Measurements from ENCODE around the gene CTNNBL1.

The CTNNBL1 gene

GRCh38 chr20:37821696-37822095, 127.9 kb downstream of the CTNNBL1 start:
- DNase-seq (ENCODE audit: insufficient read length) (no peak), FAIRE-seq (no peak)
- no peak for TF ChIP-seq POLR2A (IDR thresholded peaks at IDR 0.05; ENCODE audit: low read depth, low read length)
- TF ChIP-seq TAF1 (IDR thresholded peaks at IDR 0.05; ENCODE audit: borderline replicate concordance, low read depth, low read length): no peak
- no peak for TF ChIP-seq POLR2AphosphoS5 (IDR thresholded peaks at IDR 0.05; ENCODE audit: low read depth, low read length)

- no peak for DNase-seq (ENCODE audit: insufficient read length)
- FAIRE-seq: no peak
- TF ChIP-seq TAF1 (IDR thresholded peaks at IDR 0.05; ENCODE audit: borderline replicate concordance, low read depth, low read length) (no peak), POLR2A (IDR thresholded peaks at IDR 0.05; ENCODE audit: low read depth, low read length) (no peak), POLR2AphosphoS5 (IDR thresholded peaks at IDR 0.05; ENCODE audit: low read depth, low read length) (no peak)
Observed at GRCh38 chr20:37822141-37822601, 128.3 kb downstream of the CTNNBL1 start.

- DNase-seq (ENCODE audit: insufficient read length): no peak
- TF ChIP-seq POLR2AphosphoS5 (IDR thresholded peaks at IDR 0.05; ENCODE audit: low read depth, low read length) (no peak), POLR2A (IDR thresholded peaks at IDR 0.05; ENCODE audit: low read depth, low read length) (no peak), TAF1 (IDR thresholded peaks at IDR 0.05; ENCODE audit: borderline replicate concordance, low read depth, low read length) (no peak)
- no peak for FAIRE-seq
Observed at GRCh38 chr20:37823296-37823980, 129.6 kb downstream of the CTNNBL1 start.

- no peak for DNase-seq (ENCODE audit: insufficient read length)
- TF ChIP-seq POLR2A (IDR thresholded peaks at IDR 0.05; ENCODE audit: low read depth, low read length) (no peak), POLR2AphosphoS5 (IDR thresholded peaks at IDR 0.05; ENCODE audit: low read depth, low read length) (no peak), TAF1 (IDR thresholded peaks at IDR 0.05; ENCODE audit: borderline replicate concordance, low read depth, low read length) (no peak)
- FAIRE-seq: no peak
Observed at GRCh38 chr20:37827605-37828004, 133.8 kb downstream of the CTNNBL1 start.

GRCh38 chr20:37828684-37829083, 134.9 kb downstream of the CTNNBL1 start:
- no peak for TF ChIP-seq TAF1 (IDR thresholded peaks at IDR 0.05; ENCODE audit: borderline replicate concordance, low read depth, low read length)
- TF ChIP-seq POLR2A (IDR thresholded peaks at IDR 0.05; ENCODE audit: low read depth, low read length): no peak
- TF ChIP-seq POLR2AphosphoS5 (IDR thresholded peaks at IDR 0.05; ENCODE audit: low read depth, low read length): no peak
- FAIRE-seq: no peak

GRCh38 chr20:37829128-37829527, 135.3 kb downstream of the CTNNBL1 start:
- FAIRE-seq: no peak
- no peak for TF ChIP-seq POLR2AphosphoS5 (IDR thresholded peaks at IDR 0.05; ENCODE audit: low read depth, low read length)
- no peak for TF ChIP-seq POLR2A (IDR thresholded peaks at IDR 0.05; ENCODE audit: low read depth, low read length)
- TF ChIP-seq TAF1 (IDR thresholded peaks at IDR 0.05; ENCODE audit: borderline replicate concordance, low read depth, low read length): no peak
- no peak for DNase-seq (ENCODE audit: insufficient read length)

More at GRCh38 chr20:37828684-37829083, 134.9 kb downstream of the CTNNBL1 start:
- DNase-seq (ENCODE audit: insufficient read length): no peak

- DNase-seq (ENCODE audit: insufficient read length) (no peak), FAIRE-seq (no peak)
- TF ChIP-seq POLR2A (IDR thresholded peaks at IDR 0.05; ENCODE audit: low read depth, low read length) (no peak), POLR2AphosphoS5 (IDR thresholded peaks at IDR 0.05; ENCODE audit: low read depth, low read length) (no peak), TAF1 (IDR thresholded peaks at IDR 0.05; ENCODE audit: borderline replicate concordance, low read depth, low read length) (no peak)
Observed at GRCh38 chr20:37833221-37833896, 139.5 kb downstream of the CTNNBL1 start.

GRCh38 chr20:37836926-37837325, 143.1 kb downstream of the CTNNBL1 start:
- DNase-seq (ENCODE audit: insufficient read length) (no peak), FAIRE-seq (no peak)
- TF ChIP-seq TAF1 (IDR thresholded peaks at IDR 0.05; ENCODE audit: borderline replicate concordance, low read depth, low read length): no peak
- TF ChIP-seq POLR2AphosphoS5 (IDR thresholded peaks at IDR 0.05; ENCODE audit: low read depth, low read length): no peak
- no peak for TF ChIP-seq POLR2A (IDR thresholded peaks at IDR 0.05; ENCODE audit: low read depth, low read length)

- FAIRE-seq (no peak), DNase-seq (ENCODE audit: insufficient read length) (no peak)
- TF ChIP-seq POLR2A (IDR thresholded peaks at IDR 0.05; ENCODE audit: low read depth, low read length) (no peak), TAF1 (IDR thresholded peaks at IDR 0.05; ENCODE audit: borderline replicate concordance, low read depth, low read length) (no peak), POLR2AphosphoS5 (IDR thresholded peaks at IDR 0.05; ENCODE audit: low read depth, low read length) (no peak)
Observed at GRCh38 chr20:37837924-37838323, 144.1 kb downstream of the CTNNBL1 start.

- FAIRE-seq (no peak), DNase-seq (ENCODE audit: insufficient read length) (no peak)
- TF ChIP-seq POLR2A (IDR thresholded peaks at IDR 0.05; ENCODE audit: low read depth, low read length) (no peak), POLR2AphosphoS5 (IDR thresholded peaks at IDR 0.05; ENCODE audit: low read depth, low read length) (no peak), TAF1 (IDR thresholded peaks at IDR 0.05; ENCODE audit: borderline replicate concordance, low read depth, low read length) (no peak)
Observed at GRCh38 chr20:37838769-37839431, 145.1 kb downstream of the CTNNBL1 start.

GRCh38 chr20:37839432-37839827, 145.6 kb downstream of the CTNNBL1 start:
- FAIRE-seq: no peak
- DNase-seq (ENCODE audit: insufficient read length): no peak
- TF ChIP-seq POLR2A (IDR thresholded peaks at IDR 0.05; ENCODE audit: low read depth, low read length): no peak
- TF ChIP-seq TAF1 (IDR thresholded peaks at IDR 0.05; ENCODE audit: borderline replicate concordance, low read depth, low read length): no peak
- TF ChIP-seq POLR2AphosphoS5 (IDR thresholded peaks at IDR 0.05; ENCODE audit: low read depth, low read length): no peak

Data from GM12892 (cell line).